GM12878 (cell line): ENCODE measurements around the gene NHSL2. TPM values are rescaled to one million over a fixed set of nuclear protein-coding genes. Genes with fewer than 3 reads are reported as not detected.

Experiments used
- ATAC-seq: fragments of 200-7000 bp; cut with Tn5 transposase; 3 replicates; pipeline ENCODE4 v1.9.1; 2020; ENCODE audit warnings: mild to moderate bottlenecking, moderate library complexity
- BruUV-seq: library from RNA; stranded (reverse); fragments of 400-500 nt; replicated peaks from 2 replicates; lab custom pipeline; 2021; lab: Mats Ljungman, UMichigan
- CTCF ChIA-PET: fragments of 300-600 bp; sonication (Branson Sonifier 250); formaldehyde crosslinking; extraction: SDS; loops from one replicate; lab custom pipeline; 2021; ENCODE audit warnings: inconsistent platforms; lab: Yijun Ruan, JAX
- POLR2A ChIA-PET: fragments of 350-600 bp; formaldehyde crosslinking; extraction: SDS; loops from one replicate; lab custom pipeline; 2021; ENCODE audit warnings: inconsistent platforms; lab: Charles Lee
- RAD21 ChIA-PET: fragments of 300-600 bp; sonication (Branson Sonifier 250); formaldehyde crosslinking; loops from one replicate; lab custom pipeline; 2023; ENCODE audit warnings: antibody characterized with exemption; ENCODE audit not compliant: unreplicated experiment; lab: Charles Lee
- SMC1A ChIA-PET: fragments of 300-600 bp; sonication (Branson Sonifier 250); formaldehyde crosslinking; loops from one replicate; lab custom pipeline; 2023; ENCODE audit not compliant: unreplicated experiment, uncharacterized antibody; lab: Charles Lee
- DNase-seq: peaks from one replicate; pipeline ENCODE4 v3.0.0-alpha.2; 2011; ENCODE audit warnings: low read depth, low spot score
- FAIRE-seq: peaks from 3 replicates; lab custom pipeline; 2011; peaks lifted over from hg19 to GRCh38; lab: Jason Lieb, UNC
- H2AFZ ChIP-seq: 2 replicates; pipeline ENCODE4 v1.6.0; 2011; ENCODE audit warnings: low read depth, low read length, control low read depth; ENCODE audit not compliant: control insufficient read depth
- H3K27ac ChIP-seq: 2 replicates; pipeline ENCODE4 v1.5.1; 2011; ENCODE audit warnings: control low read depth; ENCODE audit not compliant: control insufficient read depth, insufficient read depth
- H3K27me3 ChIP-seq, 2 experiments: replicated peaks in 1 of 2; 2 replicates each; pipeline versions ENCODE4 v1.6.0 to v1.6.1; 2011; ENCODE audit warnings: low read length in 1 of 2; ENCODE audit not compliant: control insufficient read depth in 2 of 2, insufficient read depth in 2 of 2
- H3K36me3 ChIP-seq, 2 experiments: 2 replicates each; pipeline ENCODE4 v1.5.1; 2011; ENCODE audit warnings: low read length in 1 of 2; ENCODE audit not compliant: control insufficient read depth in 2 of 2, insufficient read depth in 2 of 2
- H3K4me1 ChIP-seq: 2 replicates; pipeline ENCODE4 v1.6.1; 2011; ENCODE audit warnings: mild to moderate bottlenecking, low read length, moderate library complexity, mixed read lengths; ENCODE audit not compliant: control insufficient read depth, insufficient read depth
- H3K4me2 ChIP-seq: 2 replicates; pipeline ENCODE4 v1.6.0; 2011; ENCODE audit warnings: control low read depth; ENCODE audit not compliant: control insufficient read depth, insufficient read depth
- H3K4me3 ChIP-seq: fragments of 200-600 bp; sonication (generic); 2 replicates; pipeline ENCODE4 v1.5.1; 2016
- H3K79me2 ChIP-seq: 2 replicates; pipeline ENCODE4 v1.6.0; 2011; ENCODE audit warnings: low read length; ENCODE audit not compliant: control insufficient read depth, insufficient read depth
- H3K9ac ChIP-seq: 2 replicates; pipeline ENCODE4 v1.8.0; 2011; ENCODE audit warnings: low read length, control low read depth, mixed read lengths; ENCODE audit not compliant: control insufficient read depth, insufficient read depth
- H3K9me3 ChIP-seq: replicated peaks from 3 replicates; pipeline ENCODE4 v1.5.1; 2011; ENCODE audit warnings: mild to moderate bottlenecking, low read length; ENCODE audit not compliant: control insufficient read depth, insufficient read depth
- H4K20me1 ChIP-seq: 2 replicates; pipeline ENCODE4 v1.6.0; 2011; ENCODE audit not compliant: control insufficient read depth, insufficient read depth
- DPF2 ChIP-seq: fragments of 450-650 bp; IDR thresholded peaks from 2 replicates; pipeline ENCODE4 v1.6.1; 2017; ENCODE audit warnings: mild to moderate bottlenecking
- MXI1 ChIP-seq: fragments of 150-350 bp; IDR thresholded peaks from 2 replicates; pipeline ENCODE4 v1.6.1; 2011; ENCODE audit warnings: low read depth, mild to moderate bottlenecking, inconsistent platforms, low read length, improper control_type of control experiment
- NFIC ChIP-seq: IDR thresholded peaks from 2 replicates; pipeline ENCODE4 v1.6.1; 2012; ENCODE audit warnings: low read depth, mild to moderate bottlenecking, inconsistent platforms, low read length, moderate library complexity
- SIX5 ChIP-seq: IDR thresholded peaks from 2 replicates; pipeline ENCODE4 v1.6.1; 2011; ENCODE audit warnings: mild to moderate bottlenecking, low read depth, low read length, moderate library complexity; ENCODE audit not compliant: severe bottlenecking
- SMAD5 ChIP-seq: IDR thresholded peaks from 2 replicates; pipeline ENCODE4 v1.6.1; 2016; ENCODE audit warnings: antibody characterized with exemption, low read depth
- SMARCA5 ChIP-seq: fragments of 450-650 bp; IDR thresholded peaks from 2 replicates; pipeline ENCODE4 v1.6.1; 2017; ENCODE audit warnings: mild to moderate bottlenecking
- TARDBP ChIP-seq: IDR thresholded peaks from 2 replicates; pipeline ENCODE4 v1.6.1; 2016; ENCODE audit warnings: borderline replicate concordance
- TCF12 ChIP-seq: IDR thresholded peaks from 2 replicates; pipeline ENCODE4 v1.6.1; 2011; ENCODE audit warnings: low read depth, mild to moderate bottlenecking, low read length
- TCF3 ChIP-seq: IDR thresholded peaks from 2 replicates; pipeline ENCODE4 v1.6.1; 2012; ENCODE audit warnings: low read depth, mild to moderate bottlenecking, low read length, borderline replicate concordance; ENCODE audit not compliant: insufficient read depth
- WGBS: methylation state at CpG from one replicate; pipeline ENCODE4 v1.1.6; 2016; ENCODE audit warnings: low lambda C conversion rate; ENCODE audit not compliant: insufficient replicate concordance, insufficient coverage; ENCODE audit errors: missing lambda C conversion rate; 5-methylcytosine and 5-hydroxymethylcytosine counted together
- in situ Hi-C: fragments of 300-500 bp; cut with MboI; formaldehyde crosslinking; loops from 9 replicates; pipeline ENCODE4 v1.14.3; 2018; ENCODE audit warnings: mixed read lengths
- intact Hi-C: fragments of 100-400 bp; cut with micrococcal nuclease; formaldehyde crosslinking; loops from one replicate; pipeline ENCODE4 v1.14.2; 2022; ENCODE audit not compliant: unreplicated experiment
- polyA plus RNA-seq, 11 experiments: library from polyadenylated mRNA; depleted of rRNA in 4 of 11; unstranded in 6 of 11; stranded (reverse) in 5 of 11; fragments of >200 nt; fragmentation: Nextera tagmentation in 4 of 11; fragmentation: Illumina TruSeq in 1 of 11; extraction: Ambion mirVana in 4 of 11; extraction: Trizol in 1 of 11; gene quantifications; 1 replicate in 1 of 11; 2 replicates in 10 of 11; pipeline versions ENCODE4 v1.2.1 to v1.2.3, GENCODE V29; 2011 to 2016; ENCODE audit warnings: inconsistent platforms in 2 of 11, missing spikeins in 2 of 11, low read depth in 1 of 11
- total RNA-seq, 4 experiments: library from RNA; depleted of rRNA in 3 of 4; stranded (reverse); fragments of >200 nt in 3 of 4; fragmentation: Illumina TruSeq in 1 of 4; extraction: Trizol in 1 of 4; gene quantifications; 2 replicates each; pipeline versions ENCODE4 v1.2.1 to v1.2.3, GENCODE V29; 2013 to 2021

The NHSL2 gene
- total and polyA plus RNA-seq, 10 of the 15 experiments (the other 5 are each of a cell fraction or from before 2014, with no cell fraction given), result 0.05 to 0.53 (median 0.07) TPM; not detected in 2

- ATAC-seq (no peak), DNase-seq (no peak), FAIRE-seq (no peak)
- ChIA-PET SMC1A (no interaction called here), RAD21 (no interaction called here), POLR2A (no interaction called here), CTCF (no interaction called here)
- Histone ChIP-seq H2AFZ (no peak overlapping the region), H3K27ac (no peak overlapping the region), H4K20me1 (no peaks in the 10 kb centered on the region), H3K79me2 (no peaks in the 10 kb centered on the region), H3K4me3 (no peak overlapping the region), H3K36me3 (no peaks in the 10 kb centered on the region), H3K27me3 (peaks cover 3 to 5% of the 10 kb centered on the region in 2 experiments; a peak in 3 of 4 replicates), H3K4me1 (no peaks in the 10 kb centered on the region), H3K9me3 (no peaks in the 10 kb centered on the region), H3K4me2 (no peak overlapping the region), H3K9ac (no peak overlapping the region)
- intact Hi-C loops, result no loop called here
- no peak for TF ChIP-seq TARDBP
- TF ChIP-seq SMARCA5, result no peak
- no peak for TF ChIP-seq SMAD5
- TF ChIP-seq TCF3, result no peak
- TF ChIP-seq SIX5, result no peak
- no peak for TF ChIP-seq NFIC
- TF ChIP-seq DPF2, result no peak
- no peak for TF ChIP-seq TCF12
- no peak for TF ChIP-seq MXI1
- 11% methylated on average over 5 of the region's 5 CpGs for WGBS
- in situ Hi-C loops, result no loop called here
- no TSS peak for BruUV-seq
Observed at GRCh38 chrX:72052415-72053090, 141.9 kb downstream of the NHSL2 start.
